Bone marrow (tissue), 2 donors: ENCODE results near the gene SGMS2.

ENCODE experiments used
- DNase-seq, 2 donors: peaks; one replicate each; lab custom pipeline; 2025; lab: John Stamatoyannopoulos, UW

Gene SGMS2

DNA sequence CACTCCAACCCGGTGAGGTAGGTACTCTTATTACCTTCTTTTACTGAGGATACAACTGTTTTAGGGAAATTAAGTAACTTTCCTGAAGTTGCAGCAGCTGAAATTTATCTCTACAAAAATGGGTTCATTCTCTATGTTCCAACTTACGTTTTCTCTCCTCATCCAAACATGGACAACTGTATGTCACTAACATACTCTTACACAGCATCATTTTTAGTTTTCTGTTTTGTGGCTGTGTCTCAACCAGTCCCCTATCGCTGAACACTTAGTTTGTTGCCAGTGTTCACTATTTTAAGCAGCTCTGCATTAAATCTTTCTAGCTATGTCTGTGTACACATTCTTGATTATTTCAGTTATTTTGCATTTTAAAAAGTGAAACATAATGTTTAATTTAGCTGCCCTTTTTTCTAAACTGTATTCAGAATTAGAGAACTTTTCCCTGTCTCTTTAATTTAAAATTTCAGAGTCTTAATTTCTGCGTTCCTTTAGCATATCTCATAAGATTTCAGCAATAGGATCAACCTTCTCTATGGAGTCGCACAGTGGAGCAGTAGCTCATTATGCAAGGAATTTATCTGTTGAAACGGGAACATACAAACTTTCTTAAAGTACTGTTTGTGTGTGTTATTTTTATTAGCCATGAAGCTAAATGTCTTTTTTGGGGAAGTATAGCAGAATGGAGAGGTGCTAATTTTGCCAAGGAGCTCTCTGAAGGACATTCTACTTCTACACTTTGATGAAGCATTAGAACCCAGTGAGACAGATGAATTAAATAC is 3.8 kb downstream of the SGMS2 start:
- no peak for DNase-seq

DNA sequence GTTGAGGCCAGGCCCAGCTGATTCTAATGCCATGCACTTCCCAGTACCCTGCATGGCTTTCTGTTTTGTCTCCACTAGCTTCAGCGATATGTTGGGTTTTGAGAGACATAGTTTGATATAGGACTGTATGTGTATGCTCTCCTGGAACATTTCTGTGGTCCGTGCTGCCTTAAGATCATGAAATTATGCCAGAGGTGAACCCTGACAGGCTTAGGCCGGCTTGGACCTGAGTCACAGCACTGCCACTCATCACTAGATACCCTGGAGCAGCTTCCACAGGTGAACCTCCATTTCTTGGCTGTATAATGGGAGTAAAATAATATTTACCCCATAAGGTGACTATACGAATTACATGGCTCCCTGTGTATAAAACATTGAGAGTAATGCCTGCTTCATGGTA is 6.4 kb downstream of the SGMS2 start:
- DNase-seq: no peak

DNA sequence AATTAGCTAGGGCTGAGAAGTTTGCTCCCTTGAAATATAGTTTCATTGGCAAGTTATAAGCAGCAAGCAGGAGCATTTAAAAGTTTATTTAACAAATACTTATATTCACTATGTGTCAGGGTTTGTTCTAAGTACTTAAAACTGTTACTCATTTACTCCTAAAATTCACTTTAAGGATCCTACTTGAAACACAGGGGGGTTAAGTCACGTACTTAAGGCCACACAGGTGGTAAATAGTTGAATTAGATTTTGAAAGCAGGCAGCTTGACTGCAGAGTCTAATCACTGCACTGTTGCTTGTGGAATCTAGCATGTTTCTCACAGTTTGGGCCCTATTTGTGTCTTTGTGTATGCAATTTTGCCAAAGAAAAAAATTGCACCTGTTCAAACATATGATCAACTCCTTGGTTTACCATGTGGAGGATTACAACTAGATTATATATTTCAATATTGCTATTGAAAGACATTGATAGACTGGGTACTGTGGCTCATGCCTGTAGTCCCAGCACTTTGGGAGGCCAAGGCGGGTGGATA is 7.6 kb downstream of the SGMS2 start:
- DNase-seq: no peak

DNA sequence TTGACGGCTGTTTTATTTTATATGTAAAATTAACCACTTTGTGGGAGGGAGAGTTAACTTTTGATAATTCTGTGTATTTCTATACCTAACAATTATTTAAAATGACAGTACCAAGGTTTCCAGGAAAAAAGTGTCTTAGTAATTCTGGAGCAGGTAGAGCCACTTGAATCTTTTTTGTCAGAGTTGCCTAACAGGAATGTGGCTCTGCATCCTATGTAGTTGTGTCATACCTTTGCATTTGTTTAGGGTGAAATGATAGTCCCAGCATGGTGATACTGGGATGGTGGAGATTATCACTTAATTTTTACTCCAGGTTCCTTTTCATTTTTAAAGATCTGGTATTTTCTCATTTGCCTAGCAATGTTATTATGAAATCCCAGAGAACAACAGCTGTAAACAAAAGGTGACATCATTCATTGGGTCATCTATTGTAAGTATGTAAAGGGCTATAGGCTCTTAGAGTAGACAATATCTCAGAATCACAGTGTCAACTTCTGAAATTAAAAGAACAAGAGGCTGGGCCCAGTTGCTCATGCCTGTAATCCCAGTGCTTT is 9.6 kb downstream of the SGMS2 start:
- no peak for DNase-seq

DNA sequence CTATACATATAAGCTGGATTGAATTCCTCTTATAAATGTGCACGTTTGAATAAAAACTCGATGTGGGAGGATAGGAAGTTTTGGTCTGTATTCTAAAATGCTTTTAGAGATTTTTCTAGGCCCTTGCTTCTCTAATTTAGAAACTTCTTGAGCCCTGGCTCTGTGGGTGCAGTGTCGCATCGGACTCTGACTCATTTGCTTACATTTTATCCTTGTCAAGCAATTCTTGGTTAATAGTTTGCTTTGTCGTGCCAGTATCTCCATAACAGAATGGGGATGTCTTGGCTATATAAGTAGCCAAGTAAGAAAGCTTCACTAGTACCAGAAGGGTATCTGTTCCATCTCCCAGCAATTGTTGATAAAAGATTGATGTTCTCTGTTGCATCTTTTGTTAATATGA is 10.7 kb downstream of the SGMS2 start:
- DNase-seq: no peak

DNA sequence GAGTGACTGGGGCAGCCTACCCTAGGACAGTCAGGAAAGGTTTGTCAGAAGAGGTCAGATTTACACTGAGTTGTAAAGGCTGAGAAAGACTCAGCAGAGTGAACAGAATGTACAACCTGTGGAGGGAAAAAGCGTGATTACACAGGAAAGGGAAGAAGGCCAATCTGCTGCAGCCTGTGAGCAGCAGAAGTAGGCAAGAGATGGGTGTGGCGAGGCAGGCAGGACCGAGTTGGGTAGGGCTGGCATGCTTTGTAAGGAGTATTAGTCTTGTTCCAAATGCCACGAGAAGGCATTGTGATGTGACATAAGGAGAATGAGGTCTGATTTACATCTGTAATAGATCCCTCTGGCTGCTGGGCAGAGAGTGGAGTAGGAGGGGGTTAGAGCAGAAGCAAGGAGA is 12.6 kb downstream of the SGMS2 start:
- no peak for DNase-seq

DNA sequence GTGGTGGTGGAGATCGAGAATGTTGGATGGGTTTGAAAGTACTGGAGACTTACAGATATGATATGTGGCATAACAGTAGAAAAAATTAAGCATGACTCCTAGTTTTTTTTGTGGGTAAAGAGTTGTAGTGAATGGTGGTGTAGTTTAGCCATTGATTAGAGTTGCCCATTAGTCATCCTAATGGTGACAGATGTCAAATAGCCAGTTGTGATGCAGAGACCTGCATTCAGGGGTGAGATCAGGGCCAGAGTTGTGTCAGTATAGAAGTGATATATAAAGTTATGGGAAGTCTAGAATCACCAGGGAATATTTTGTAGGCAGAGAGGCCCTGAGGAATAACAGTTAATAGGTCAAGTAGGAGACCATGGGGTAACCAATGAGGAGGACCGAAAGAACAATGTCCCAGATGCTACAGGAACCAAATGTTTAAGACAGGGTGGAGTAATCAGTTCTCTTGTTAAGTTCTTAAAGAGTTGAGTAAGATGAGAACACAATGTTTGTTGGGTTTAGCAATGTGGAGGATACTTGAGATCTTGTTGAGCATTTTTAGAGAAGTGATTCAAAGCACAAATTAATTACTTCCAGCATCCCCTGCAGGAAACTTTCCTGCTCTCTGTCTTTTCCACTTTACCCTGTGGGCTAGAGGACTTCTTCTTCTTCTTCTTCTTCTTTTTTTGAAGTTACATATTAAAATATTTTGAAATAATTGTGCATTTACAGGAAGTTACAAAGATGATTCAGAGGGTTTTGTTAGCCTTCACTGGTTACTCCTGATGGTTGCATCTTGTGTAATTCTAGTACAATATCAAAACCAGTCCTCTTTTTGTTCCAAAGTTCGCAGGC is 13.3 kb downstream of the SGMS2 start:
- no peak for DNase-seq

DNA sequence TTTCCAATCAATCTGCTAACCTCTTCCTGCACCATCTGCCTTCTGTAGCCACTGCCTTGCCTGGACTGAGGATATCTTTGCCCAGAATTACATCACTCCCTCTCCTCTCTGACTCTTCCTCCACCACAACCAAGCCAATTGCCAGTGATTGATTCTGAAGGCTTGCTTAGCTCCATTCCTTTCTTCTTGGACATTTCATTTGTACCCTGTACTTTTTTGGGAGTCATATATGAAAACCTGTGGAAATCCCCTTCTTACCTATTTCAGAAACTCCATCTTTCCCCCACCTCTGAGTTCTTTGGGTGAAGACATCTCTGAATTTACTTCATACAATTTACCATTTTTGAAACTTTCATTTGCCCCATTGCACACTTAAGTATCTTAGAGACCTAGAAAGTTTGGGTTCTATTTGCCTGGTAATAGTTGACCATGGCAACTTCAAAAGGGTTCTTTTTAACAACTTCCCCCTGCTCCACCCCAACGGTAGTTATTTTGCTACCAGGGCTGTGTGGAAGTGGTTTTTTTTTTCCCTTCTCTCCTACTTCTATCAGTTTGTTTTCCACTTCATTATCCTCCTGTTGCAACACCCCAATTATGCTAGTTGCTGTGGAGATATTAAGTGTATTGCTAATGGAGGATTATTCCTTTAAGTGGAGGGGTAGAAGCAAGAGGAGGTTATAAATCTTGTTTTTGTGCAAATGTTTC is 14.3 kb downstream of the SGMS2 start:
- no peak for DNase-seq

DNA sequence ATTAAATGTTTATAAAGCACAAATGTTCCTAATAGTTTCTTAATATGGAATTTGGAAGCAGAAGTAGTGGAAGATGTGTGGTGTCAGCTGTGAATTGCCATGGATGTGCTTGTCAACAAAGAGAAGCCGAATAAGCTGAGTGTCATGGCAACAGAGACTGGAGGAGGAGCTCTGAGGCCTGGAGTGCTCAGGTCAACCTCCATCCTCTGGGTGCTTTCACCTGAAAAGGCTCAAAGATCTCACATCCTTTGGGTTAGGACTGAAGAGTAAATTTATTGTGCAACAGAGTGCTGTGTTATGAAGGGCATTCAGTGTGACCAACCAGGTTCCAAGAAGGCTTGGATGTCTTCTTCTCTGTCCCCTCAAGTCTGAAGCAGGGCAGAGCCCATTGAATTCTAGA is 18.7 kb downstream of the SGMS2 start:
- DNase-seq: no peak

DNA sequence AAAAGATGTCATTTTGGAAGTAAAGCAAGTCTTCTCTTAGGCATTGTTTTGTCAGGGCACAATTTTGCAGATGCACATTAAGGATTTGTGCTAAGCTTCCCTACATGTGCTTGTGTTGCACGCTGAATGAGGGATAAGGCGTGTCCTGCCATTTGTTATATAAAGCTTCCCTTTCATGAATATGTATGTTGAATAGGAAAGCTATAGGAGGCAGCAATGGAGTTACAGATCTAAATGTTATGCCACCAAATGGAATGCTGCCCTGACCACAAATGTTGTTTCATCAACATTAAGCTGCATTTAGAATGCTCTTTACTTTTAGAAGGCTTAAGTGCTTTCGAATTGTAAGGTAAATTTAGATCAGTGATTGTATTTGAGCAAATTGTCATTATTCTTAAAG is 20.9 kb downstream of the SGMS2 start:
- no peak for DNase-seq

DNA sequence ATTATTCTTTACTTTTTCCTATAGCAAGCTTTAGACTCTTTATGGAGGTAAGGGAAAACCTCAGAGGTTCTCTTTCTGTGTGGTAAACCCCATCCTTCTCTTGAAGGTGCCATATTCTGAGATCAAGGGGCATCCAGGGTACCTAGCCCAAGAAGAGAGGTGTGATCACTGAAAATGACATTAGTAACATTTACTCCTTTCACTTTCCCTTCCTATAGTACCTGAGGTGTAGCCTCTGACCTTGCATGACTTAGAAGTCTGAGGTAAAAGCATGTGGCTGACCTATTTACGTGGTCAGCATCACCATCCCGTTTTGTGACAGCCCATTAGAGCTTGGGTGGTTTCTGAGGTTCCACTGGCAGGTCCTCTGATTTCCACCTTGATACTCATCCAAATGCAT is 25.7 kb downstream of the SGMS2 start:
- no peak for DNase-seq

DNA sequence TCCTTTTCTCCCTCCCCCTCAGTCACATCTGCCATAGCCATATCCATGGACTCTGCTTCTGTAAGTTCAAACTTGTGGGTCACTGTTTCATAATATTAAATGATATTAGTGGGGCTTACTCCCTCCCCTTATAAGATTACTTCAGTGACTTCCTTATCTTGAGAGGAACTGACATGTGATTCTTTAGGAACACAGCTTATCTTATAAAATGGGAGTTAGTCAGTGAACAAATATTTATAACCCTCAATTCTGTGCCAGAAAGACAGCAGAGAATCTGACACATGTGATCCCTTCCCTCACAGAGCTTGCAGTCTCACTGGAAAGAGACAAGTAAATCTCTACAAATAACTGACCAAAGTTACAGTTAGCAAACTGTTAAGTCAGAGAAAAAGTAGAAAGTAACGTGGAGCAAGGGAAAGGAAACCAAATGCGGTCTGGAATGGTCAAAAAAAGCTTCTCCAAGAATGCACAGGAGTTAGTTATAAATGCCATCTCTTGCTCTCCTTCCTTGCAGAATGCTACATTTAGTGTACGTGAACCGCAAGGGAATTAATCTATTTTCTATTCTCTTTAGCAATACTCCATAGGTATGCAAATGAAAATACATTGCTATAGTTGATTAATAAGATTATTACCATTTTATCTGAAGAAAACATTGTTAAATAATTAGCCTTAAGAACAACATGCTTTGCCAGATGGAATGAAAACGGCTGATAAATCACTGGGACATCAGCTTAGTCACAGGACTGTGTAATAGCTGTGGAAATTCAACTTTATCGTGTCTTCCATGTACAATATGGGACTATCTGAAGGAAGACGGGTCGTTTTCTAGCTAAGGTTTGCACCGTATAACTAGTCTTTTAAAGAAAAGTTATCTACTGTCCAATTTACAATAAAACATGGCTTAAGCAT is 29.0 kb downstream of the SGMS2 start:
- no peak for DNase-seq

DNA sequence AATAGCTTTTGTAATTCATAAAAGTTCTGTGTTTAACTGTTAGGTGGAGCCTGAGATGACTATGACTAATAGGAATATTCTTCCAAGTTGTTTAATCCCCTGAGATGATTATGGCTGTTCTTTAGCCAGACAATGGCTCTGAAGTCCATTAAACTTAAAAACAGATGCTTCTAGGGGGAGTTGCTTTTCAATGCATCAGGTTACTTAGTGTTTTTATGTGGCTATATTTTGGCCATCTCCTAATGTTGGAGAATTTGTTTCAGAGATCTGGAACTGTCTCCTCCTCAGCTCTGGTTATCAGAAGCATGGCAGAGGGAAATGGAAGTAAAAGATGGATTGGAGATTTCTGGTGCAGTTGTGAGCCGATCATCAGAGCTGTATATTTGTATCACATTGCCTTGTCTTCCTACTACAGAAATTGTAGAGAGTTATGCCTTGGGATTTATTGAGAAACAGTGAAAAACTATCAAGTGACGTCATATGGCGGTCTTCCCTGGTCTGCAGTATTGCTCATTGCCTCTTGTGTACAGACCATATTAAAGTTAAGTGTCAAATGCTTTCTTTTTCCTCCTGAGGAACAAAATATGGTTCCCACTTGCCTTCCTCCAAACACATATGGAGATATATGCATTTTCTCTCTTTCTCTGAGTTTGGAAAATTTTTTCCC is 29.8 kb downstream of the SGMS2 start:
- DNase-seq: no peak

DNA sequence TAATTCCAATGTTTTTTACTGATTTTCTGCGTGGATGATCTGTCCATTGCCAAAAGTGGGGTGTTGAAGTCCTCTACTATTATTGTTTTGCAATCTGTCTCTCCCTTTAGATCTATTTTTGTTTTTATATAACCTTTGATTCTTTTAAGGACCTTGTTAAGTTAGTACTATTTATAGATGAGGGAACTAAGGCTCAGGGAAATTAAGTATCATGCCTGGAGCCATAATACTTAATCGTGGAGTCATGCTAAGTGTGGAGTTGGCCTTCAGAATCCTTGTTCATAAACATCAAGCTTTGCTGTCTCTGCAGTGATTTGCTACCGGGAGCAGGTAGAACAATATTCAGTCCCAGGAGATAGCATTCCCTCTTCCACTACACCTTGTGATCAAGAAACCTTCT is 31.0 kb downstream of the SGMS2 start:
- no peak for DNase-seq

DNA sequence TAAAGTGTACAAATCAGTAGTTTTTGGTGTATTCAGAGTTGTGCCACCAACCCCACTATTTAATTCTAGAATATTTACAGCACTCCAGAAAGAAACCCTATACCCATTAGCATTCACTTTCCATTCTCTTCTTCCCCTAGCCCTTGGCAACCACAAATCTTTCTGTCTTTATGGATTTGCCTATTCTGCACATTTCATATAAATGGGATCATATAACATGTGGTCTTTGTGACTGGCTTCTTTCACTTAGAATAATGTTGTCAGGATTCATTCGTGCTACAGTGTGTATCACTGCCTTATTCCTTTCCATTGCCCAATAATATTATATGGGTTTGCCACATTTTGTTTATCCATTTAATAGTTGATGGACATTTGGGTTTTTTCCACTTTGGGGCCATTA is 32.2 kb downstream of the SGMS2 start:
- no peak for DNase-seq

DNA sequence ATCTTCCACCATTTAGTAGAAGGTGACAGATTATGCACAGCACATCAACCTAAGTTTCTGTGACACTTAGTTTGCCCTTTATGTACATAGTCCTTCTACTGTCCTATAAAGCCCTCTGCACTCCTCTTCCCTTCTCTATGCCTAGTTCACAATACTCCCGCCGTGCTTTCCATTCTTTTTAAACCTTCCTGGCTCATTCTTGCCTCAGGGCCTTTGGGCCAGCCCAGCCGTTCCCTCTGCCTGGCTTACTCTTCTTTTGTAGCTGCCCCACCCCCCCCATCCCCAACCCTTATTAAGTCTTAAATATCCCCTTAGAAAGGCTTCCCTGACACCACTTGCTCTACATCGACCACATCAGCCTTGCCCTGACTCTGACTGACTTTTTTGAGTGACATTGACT is 33.0 kb downstream of the SGMS2 start:
- DNase-seq: no peak

DNA sequence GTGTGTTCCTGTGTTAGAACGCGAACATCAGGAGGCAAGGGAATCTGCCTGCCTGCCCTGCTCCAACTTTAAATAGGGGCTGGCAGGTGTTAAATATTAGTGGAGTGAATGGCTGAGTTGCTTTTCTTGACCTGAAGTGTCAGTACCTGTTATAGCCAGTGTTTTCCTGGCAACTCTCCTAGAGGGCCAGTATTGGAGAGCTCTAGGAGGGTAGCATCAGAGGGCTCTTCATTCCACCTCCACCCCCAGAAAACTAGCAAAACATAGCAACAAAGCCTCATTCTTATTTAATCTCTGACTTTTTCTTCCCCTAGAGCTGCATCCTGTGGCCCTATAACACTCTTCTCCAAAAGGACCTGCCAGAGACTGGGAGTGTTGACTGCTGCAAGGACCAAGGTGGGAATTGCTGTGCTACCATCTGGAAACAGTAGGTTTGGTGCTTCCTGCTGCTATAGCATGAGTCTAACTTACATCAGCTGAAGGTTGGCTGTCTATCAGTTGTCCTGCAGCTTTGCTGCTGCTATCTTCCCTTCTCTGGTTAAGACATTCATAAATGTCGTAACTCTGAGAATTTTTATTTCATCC is 33.5 kb downstream of the SGMS2 start:
- no peak for DNase-seq

DNA sequence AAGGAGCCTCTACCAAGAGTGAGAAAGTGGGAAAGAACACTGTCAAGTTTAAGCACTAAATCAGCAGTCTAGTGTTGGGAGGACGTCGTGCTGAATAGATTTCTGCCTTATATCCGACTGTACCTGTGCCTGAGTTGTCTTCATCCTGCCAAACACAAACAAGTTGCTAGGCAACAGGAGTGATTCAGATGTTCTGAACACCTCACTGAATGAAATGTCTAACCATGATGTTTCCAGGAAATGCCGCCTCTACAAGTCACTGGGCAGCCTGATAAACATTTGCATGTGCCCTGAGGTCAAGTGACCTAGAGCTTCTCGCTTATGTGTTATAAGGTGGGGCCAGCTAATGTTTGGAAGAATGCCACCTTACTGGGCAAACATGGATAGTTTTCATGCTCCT is 37.9 kb downstream of the SGMS2 start:
- no peak for DNase-seq

DNA sequence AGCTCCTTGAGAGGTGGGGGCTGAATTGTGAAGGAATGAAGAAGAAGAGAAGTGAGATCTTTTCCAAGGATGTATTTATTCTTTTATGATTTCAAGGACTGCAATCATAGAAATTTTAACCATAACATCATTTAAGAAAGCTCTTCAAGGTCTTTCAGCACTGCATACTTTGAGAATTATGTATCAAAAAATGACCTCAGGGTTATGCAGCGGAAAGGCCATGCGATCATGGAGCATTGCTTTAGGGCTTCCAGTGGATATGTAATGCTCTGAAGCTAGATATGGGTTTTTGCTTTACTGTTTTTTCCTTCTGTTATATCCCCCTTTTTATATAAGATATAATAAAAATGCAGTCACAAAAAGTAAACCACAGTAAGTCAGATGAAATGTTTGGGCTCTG is 38.7 kb downstream of the SGMS2 start:
- no peak for DNase-seq

DNA sequence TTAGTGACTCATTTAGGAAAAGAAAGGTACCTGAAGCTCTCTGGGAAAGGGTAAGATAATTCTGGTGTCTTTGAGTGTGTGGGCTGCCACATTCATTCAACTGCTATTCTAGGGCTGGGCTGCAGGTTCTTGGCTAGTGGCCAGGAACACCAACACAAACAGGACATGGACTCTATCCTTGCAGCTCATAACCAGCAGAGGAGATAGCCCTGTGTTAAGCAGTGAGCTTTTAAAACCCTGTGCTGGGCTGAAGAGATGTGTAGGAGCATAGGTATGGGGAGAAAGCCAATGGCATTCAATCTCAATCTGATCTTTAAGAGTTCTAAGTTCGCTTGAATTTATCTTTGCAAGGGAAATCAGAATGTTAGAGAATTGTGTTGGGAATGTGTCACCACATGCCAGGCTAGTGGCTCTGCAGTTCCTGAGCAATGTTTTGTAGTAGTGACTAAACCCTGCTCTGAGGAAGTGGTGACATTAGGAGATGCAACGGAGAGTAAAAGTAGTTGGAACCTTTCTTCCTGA is 39.2 kb downstream of the SGMS2 start:
- DNase-seq: no peak
